NCI-H446 (cell line): ENCODE measurements around the gene CDC73.

Experiments used
- DNase-seq, 2 experiments: peaks; one replicate each; lab custom pipeline; 2025; lab: John Stamatoyannopoulos, UW

CDC73 gene

DNA sequence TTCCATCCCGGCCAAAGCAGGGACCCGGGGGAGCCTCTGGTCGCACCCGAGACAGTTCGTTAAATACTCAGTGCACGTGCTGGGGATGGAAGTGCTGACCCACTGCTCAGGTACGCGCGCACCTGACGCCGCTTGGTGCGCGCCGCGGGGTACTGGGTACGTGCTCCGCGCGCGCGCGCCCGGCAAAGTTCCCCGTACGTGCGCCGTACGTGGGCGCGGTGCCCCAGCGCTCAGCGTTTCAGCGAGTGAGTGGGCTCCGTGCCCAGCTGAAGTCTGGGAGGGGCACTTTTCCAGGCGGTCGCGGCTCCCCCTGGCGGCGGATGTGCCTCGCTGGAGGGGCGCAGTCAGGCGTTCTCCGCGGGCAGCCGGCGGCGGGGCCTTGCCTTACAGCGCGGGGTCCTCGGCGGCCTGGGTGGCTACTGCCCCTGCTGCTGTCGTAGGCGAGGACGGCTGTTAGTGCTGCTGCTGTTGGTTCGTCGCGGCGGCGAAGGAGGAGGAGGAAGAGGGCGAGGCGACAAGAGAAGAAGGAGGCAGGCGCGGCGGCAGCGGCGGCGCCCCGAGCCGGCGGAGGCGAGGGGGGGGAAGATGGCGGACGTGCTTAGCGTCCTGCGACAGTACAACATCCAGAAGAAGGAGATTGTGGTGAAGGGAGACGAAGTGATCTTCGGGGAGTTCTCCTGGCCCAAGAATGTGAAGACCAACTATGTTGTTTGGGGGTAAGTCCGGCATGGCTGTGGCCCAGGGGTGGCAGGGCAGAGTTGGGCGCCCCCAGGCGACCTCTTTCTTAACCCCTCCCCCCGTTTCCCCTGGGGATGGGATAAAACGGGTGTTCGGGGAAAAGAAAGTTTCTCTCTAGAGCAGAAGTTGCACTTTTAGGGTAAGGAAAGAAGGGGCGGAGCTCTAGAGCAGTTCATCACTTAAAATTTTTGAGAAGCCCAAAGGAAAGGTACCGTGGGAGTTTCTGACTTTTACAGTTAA, at the start of gene CDC73:
TSS of gene CDC73 (plus strand) at position 416 of the 978 bp plus-strand sequence. CDS start at position 586, 170 bp downstream.
- DNase-seq: peak; percentile 93 to 99

DNA sequence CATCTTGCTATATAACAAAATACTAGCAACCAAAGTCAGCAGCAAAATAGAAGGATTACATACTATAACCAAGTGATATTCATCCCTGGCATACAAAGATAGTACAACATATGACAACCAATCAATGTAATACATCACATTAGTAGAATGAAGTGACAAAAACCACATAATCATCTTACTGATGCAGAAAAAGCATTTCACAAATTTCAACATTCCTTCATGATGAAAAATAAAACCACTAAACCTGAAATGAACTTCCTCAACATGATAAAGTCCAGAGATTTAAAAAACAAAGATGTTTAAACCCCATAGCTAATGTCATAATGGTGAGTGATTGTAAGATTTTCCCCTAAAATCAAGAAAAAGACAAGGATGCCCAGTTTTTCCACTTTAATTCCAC, 43.8 kb upstream of the CDC73 start:
- DNase-seq: no peak

DNA sequence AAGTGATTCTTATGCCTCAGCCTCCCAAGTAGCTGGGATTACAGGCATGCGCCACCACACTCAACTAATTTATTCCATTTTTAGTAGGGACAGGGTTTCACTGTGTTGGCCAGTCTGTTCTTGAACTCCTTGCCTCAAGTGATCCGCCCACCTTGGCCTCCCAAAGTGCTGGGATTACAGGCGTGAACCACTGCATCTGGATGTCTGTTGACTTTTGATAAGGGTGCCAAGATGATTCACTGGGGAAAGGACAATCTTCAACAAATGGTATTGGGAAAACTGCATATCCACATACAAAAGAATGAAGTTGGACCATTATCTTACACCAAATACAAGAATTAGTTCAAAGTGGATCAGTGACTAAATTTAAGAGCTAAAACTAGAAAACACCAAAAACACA, 42.6 kb upstream of the CDC73 start:
- DNase-seq: no peak

DNA sequence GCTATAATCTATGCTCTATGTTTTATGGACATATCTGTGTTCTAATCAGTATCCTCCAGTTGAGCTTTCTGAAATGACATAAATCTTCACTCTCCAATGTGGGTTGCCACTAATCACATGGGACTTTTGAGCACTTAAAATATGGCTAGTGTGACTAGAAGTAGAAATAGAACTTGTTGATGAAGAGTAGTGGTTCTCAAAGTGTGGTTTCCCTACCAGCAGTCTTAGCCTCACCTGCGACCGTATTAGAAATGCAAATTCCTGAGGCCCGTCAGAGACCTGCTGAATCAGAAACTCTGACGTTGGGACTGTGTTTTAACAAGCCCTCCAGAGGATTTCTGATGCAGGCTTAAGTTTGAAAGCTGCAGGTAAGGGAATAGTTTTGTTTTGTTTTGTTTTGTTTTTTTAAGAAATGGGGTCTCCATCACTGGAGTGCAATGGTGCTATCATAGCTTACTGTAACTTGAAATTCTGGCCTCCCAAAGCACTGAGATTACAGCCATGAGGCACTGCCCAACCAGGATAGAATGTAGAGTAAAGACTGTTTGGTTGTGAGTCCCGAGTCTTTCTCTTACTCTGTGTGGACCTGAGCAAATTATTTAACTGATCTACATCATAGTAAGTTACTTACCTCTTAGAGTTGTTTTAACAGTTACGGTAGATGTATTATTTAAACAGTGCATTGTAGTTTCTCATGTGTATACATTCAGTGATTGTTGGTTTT, 38.3 kb upstream of the CDC73 start:
- DNase-seq: no peak

DNA sequence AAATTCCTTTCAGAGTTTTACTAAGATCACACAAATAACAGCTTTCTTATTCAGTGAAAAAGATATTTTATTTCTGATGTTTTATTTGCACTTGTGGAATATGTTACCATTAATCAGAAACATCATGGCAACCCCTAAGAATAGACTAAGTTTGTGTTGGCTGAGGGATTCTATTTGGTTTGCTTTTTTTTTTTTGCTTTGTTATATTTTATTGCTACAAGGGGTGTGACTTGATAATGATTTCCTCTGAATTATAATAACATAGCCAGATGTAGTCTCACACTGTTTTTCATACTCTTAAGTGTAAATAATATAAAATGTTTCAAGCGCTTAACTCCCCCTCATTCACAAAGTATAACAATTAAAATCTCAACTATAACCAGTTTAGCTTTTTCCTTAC, 36.6 kb upstream of the CDC73 start:
- no peak for DNase-seq

DNA sequence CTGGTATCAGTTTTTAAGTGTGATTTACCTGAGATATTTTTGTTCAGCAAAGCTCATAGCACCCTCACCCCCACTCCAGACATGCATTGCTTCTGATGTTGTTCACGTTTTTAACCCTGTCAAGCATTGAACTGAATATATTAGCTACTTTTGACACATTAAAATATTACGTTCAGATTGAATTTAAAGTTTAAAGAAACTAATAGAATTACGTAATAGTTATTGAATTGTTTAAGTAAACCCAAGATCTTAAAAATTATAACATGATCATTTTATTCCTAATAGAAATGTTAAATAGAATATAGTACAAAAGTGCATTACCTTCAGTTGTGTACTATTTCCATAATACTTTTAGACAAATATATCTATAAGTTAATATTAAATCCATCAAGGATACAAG, 35.5 kb upstream of the CDC73 start:
- DNase-seq: no peak

DNA sequence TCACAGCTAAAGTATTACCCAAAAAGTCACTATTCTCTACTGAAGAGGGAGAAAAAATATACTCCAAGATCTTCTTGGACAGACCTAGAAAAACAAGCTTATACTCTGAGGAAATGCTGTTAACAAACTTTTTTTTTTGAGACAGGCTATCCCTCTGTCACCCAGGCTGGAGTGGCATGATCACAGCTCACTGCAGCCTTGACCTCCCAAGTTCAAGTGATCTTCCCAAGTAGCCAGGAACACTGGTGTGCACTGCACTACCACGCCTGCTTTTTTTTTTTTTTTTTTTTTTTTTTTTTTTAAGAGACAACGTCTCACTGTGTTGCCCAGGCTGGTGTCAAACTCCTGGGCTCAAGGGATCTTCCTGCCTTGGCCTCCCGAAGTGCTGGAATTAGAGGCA, 33.9 kb upstream of the CDC73 start:
- no peak for DNase-seq

DNA sequence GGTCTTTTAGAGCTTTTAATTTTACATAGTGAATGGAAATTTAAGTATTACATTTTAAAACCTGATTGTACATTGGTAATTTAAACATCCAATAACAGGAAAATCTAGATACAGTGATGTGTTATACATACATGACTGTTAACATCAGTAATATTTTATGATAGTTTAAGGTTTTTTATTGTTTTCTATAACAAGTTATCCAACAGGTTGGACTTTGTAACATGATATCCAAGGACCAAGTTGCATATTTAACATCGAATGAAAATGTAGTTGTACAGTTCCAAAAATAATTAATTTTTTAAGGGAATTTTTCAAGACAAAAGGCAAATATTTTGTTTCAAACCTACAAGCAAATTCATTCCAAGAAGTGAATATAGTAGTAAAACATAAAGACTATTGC, 31.0 kb upstream of the CDC73 start:
- no peak for DNase-seq

DNA sequence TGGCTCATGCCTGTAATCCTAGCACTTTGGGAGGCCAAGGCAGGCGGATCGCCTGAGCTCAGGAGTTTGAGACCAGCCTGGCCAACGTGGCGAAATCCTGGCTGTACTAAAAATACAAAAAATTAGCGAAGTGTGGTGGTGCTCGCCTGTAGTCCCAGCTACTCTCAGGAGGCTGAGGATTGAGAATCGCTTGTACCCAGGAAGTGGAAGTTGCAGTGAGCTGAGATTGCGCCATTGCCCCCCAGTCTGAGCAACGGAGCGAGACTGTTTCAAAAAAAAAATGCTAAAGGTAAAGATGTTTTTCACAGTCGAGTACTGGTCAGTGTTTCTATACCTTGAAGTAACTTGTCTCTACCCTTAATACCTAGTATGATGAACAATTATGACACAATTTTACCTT, 27.7 kb upstream of the CDC73 start:
- DNase-seq: no peak

DNA sequence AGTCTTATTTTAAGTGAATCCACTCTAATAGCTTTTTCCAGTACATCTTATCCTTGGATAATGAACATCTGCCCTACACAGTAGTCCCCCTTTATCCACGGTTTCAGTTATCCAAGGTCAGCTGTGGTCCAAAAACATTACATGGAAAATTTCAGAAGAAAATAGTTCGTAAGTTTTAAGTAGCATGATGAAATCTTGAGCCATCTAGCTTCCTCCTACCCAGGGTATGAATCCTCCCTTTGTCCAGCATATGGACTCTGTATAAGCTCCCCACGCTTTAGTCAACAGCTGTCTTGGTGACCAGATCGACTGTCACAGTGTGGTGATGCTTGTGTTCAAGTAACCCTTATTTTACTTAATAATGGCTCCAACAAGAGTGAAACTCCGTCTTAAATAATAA, 19.2 kb upstream of the CDC73 start:
- DNase-seq: no peak

DNA sequence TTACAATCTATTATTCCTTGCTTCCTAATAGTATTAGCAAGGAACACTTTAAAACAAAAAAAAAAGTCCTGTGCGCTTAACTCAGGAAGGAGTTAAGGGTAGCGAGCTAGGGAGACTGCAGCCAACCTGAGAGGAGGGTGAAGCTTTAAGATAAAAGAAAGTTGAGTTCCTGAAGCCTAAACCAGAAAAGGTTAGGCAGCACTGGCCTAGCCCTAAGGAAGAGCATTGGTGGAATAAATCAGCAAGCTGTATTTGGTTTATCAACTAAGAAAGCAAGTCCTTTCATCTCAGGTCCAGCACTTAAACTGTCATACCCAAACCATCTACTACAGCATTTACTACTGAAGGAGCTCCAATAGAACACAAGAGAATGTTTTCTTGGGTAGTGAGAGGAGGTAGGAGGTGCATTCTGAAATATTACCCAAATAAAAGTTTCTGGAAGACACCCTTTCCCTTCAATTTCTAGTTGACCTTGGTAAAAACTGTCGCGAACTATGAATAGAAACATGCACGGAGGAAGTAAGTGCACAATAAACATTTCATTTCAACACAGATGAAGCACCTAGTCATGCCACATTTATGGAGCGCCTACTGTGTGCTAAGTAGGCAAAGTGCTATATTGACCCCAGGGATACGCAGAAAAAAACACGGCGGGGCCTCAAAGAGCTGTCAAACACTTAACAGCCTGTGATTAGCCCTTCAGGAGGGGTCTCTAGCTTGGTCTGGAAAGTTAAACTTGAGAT, 17.9 kb upstream of the CDC73 start:
- no peak for DNase-seq

DNA sequence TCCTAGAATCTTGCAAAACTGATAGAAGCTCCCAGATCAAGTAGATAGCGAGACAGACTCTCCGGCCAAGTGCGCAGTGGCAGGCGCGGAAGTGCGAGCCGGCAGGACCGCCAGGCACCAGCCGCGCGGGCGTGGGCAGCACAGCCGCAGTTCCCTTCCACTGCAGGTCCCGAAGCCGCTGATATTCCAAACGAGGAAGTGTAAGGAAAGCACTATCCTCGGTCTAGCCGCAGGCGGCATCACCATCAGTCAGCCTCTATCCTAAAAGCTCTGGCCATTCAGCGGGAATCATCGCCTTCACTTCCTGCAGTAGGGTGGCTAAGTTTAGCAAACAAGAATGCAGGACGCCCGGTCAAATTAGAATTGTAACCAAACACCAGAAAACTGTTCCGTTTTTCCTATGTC, 17.3 kb upstream of the CDC73 start:
- no peak for DNase-seq

DNA sequence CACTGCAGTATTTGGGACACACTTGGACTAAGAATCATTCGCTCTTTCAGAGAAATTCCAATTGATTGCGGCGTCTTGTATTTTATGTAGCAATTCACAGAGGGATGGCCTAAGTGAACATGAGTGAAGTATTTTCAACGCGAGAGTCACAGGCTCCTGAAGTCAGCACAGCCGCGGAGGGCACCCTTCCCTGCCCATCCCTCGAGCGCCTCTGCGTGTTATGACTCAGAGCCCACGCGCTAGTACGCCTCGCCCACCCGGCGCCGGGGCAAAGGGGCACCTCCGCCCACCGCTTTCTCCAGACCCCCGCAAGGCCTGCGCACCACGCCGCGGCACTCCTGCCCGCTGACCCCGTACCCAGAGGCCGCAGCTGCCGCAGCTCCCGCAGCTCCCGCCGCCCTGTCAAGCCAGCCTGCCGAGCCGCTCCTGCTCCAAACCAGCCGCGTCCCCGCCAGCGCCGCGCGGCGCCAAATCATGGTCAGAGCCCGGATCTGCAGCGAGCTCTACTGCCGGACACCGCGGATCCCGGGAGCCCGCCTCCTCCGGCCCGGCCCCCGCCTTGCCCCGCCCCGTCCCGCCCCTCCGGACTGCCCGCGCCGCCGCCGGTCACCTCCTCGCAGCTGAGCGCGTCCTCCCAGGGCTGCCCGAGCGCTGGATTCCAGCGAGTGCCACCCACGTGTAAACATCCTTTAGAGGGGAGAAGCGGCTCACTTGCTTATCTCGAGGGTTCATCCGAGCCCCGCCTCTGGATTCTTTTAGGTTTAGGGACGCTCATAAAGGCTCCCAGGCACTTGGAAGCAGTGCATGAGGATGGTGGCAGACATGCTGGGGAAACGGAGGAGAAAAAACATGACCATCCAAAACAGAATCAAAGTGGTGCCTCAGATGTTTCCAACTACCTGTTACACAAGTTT, 16.7 kb upstream of the CDC73 start, which contains the start of gene GLRX2:
TSS of gene GLRX2 (minus strand) at position 508 of the 914 bp plus-strand sequence. CDS start at position 476, 32 bp downstream.
- DNase-seq: peak; percentile 65 to 85

DNA sequence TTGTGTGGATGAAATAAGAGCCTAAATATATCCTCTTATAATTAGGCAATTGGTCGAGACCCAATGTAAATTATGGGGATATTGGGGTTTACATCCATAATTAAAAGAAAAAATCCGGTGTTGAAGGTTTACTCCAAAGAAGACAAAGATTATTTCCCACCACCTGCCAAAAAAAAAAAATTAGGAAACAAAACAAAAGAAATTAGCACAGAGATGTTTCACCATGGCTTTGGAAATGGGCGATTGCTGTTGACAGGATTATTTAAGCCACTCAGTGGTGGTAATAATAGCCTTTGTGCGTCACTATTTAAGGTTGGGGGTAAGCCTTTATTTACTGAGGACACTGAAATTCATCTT, 16.0 kb upstream of the CDC73 start:
- DNase-seq: no peak

DNA sequence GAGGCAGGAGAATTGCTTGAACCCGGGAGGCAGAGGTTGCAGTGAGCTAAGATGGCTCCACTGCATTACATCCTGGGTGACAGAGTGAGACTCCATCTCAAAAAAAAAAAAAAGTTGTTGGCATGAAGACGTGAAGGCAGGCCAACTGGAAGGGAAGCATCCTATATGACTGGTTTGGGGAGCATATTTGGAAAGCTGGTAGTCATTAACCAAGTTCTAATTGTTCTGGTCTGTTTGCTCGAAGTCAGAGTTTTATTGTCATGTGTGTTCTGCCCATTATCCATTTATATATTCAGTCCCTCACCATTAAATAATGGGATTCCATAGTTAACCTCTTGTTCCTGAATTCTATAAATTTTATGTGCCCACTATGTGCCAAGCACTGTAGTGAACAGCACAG, 13.4 kb upstream of the CDC73 start:
- DNase-seq: no peak

DNA sequence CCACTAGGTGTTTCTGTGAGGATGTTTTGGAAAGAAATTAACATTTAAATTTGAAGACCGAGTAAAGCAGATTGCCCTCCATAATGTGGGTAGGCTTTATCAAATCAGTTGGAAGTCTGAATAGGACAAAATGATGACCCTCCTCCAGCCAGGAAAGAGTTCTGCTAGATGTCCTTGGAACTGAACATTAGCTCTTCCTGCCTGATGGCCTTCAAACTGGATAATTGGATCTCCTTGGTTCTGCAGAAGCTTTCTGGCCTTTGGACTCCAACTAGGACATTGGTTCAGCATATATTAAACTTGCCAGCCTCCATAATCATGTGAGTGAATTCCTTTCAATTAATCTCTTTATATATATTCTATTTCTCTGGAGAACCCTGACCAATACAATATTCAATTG, 12.2 kb upstream of the CDC73 start:
- DNase-seq: no peak

DNA sequence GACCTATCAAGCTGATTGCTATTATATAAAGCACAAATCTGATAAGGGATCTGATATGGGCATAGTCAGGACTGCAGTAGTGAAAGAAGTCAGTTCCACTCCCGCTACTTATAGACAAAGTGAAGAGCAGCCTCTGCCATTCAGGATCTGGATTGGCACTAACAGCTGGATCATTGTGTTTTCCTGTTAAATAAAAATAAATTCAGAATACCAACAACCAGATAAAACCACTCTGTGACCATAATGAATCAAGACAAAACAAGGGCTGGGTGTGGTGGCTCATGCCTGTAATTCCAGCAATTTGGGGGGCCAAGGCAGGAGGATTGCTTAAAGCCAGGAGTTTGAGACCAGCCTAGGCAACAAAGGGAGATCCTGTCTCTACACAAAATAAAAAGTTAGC, 11.6 kb upstream of the CDC73 start:
- no peak for DNase-seq

DNA sequence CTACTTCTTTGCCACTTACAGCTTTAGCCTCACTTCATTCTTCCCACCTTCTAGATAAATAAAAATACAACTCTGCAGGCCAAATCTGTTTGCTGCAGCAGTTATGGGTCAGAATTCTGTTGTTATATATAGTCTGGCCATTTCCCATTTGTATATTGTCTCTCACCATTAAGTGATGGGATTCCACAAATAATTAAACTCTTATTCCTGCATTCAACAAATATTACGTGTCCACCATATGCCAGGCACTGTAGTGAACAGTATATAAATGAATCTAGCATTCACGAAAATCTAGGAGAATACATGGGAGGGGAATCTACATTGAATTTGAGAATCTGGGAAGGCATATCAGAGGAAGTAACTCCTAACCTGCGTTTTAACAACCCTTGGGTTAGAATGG, 11.0 kb upstream of the CDC73 start:
- no peak for DNase-seq

DNA sequence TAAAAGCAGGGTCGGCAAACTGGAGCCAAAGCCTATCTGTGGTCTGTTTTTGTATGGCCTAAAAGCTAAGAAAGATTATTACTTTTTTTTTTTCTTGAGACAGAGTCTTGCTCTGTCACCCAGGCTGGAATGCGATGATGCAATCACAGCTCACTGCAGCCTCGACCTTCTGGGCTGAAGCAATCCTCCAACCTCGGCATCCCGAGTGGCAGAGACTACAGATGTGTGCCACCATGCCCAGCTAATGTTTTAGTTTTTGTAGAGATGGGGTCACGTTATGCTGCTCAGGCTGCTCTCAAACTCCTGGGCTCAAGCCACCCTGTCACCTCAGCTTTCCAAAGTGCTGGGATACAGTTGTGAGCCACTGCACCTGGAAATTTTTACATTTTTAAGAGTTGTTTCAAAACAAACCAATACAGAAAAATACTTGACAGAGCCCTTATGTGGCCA, 10.2 kb upstream of the CDC73 start:
- DNase-seq: no peak

DNA sequence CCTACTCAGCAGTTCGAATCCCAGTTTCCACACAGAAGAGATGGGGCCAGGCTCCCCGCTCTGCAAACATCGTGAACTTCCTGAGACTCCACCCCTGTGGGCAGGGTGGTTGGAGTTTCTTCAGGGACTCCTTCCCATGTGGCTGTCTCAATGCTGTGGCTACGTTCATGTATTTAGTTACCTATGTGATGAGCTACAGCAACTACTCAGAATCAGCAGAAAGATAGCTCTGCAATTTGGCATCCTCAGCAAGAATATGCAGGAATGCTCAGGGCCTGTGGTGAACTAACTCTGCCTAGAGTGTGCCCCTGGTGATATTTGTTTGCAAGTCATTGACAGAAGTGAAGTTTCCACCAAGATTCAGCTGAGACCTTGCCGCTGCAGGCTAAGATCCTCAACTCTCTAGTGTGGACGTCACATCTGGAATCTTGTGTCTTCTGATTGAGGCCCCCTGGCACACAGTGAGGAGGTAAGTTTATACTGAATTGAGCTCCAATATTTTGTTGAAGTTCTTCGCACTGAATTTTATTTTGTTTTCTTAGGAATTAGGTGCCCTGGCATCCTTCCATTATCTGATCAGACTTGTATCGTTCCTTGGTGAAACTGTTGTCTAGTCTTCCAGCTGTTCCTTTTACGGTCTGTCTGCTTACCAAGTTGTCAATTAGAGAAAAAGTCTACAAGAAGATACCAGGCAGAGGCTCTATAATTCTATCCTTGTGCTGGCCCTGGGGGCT, 8.4 kb upstream of the CDC73 start:
- DNase-seq: no peak

DNA sequence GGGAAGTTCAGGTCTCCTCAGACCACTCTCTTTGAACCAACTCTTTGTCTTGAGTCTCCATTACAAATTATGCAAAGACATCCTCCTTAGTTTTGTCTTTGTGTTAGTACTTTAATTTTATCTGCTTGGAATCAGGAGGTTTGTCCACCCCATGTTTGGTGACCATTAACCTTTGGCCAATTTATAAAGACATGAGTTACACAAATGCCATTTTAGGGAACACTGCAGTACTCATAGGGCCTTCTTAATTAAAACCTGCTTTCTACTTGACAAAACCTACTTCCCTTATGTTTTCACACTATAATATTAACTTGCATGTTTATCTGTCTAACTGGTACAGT, 7.9 kb upstream of the CDC73 start:
- DNase-seq: no peak
